Activated T-helper 17 cell treated with anti-CD3 and anti-CD28 coated beads, Interleukin-2, amount 50 U/mL, for 72 hours (primary cell): ENCODE data around the gene GBGT1. TPM values are rescaled to one million over a fixed set of nuclear protein-coding genes. Genes with fewer than 3 reads are reported as not detected.

Experiments used
- ATAC-seq: fragments of 150-1000 bp; cut with Tn5 transposase; replicated peaks from 2 replicates; pipeline ENCODE4 v1.10.0; 2021; ENCODE audit warnings: mild to moderate bottlenecking, moderate library complexity
- H3K27ac Mint-ChIP-seq: one replicate; pipeline ENCODE4 v1.8.0; 2022; ENCODE audit warnings: mixed read lengths
- H3K27me3 Mint-ChIP-seq: one replicate; pipeline ENCODE4 v1.8.0; 2022; ENCODE audit warnings: mixed read lengths
- H3K36me3 Mint-ChIP-seq: one replicate; pipeline ENCODE4 v1.8.0; 2022; ENCODE audit warnings: low read depth, mild to moderate bottlenecking, mixed read lengths
- H3K4me1 Mint-ChIP-seq: one replicate; pipeline ENCODE4 v1.8.0; 2022; ENCODE audit warnings: mixed read lengths
- H3K4me3 Mint-ChIP-seq: one replicate; pipeline ENCODE4 v1.8.0; 2022; ENCODE audit warnings: mild to moderate bottlenecking, mixed read lengths
- H3K9me3 Mint-ChIP-seq: one replicate; pipeline ENCODE4 v1.8.0; 2022; ENCODE audit warnings: mixed read lengths
- total RNA-seq, 2 donors: library from RNA; stranded (reverse); gene quantifications; one replicate each; pipeline ENCODE4 v1.2.3, GENCODE V29; 2022

GBGT1 gene
- total RNA-seq, 2 donors from 2014 or later, result 2.8 to 7.2 TPM

- H3K4me1 Mint-ChIP-seq, result peaks cover 40% of the 10 kb centered on the region
- ATAC-seq, result peak; percentile 45
- peaks cover 66% of the 10 kb centered on the region for H3K36me3 Mint-ChIP-seq
- no peaks in the 10 kb centered on the region for H3K9me3 Mint-ChIP-seq
- H3K4me3 Mint-ChIP-seq, result peak overlapping the region; percentile 92
- no peaks in the 10 kb centered on the region for H3K27me3 Mint-ChIP-seq
- peak overlapping the region; percentile 100 for H3K27ac Mint-ChIP-seq
Measured at GRCh38 chr9:133134388-133135145, 29.1 kb downstream of the GBGT1 start.

- peak overlapping the region; percentile 92 for H3K4me3 Mint-ChIP-seq
- peak; percentile 81 for ATAC-seq
- H3K36me3 Mint-ChIP-seq, result peaks cover 74% of the 10 kb centered on the region
- peak overlapping the region; percentile 100 for H3K27ac Mint-ChIP-seq
- H3K9me3 Mint-ChIP-seq, result no peaks in the 10 kb centered on the region
- H3K4me1 Mint-ChIP-seq, result peaks cover 40% of the 10 kb centered on the region
- H3K27me3 Mint-ChIP-seq, result no peaks in the 10 kb centered on the region
Measured at GRCh38 chr9:133133681-133134387, 29.9 kb downstream of the GBGT1 start.

GRCh38 chr9:133132174-133132573 is 31.5 kb downstream of the GBGT1 start:
- H3K36me3 Mint-ChIP-seq, result peaks cover 86% of the 10 kb centered on the region
- H3K4me3 Mint-ChIP-seq, result peak overlapping the region; percentile 92
- no peaks in the 10 kb centered on the region for H3K27me3 Mint-ChIP-seq
- peaks cover 45% of the 10 kb centered on the region for H3K4me1 Mint-ChIP-seq
- ATAC-seq, result no peak
- H3K9me3 Mint-ChIP-seq, result no peaks in the 10 kb centered on the region
- H3K27ac Mint-ChIP-seq, result peak overlapping the region; percentile 100

- H3K27ac Mint-ChIP-seq, result peak overlapping the region; percentile 100
- peaks cover 46% of the 10 kb centered on the region for H3K4me1 Mint-ChIP-seq
- no peak for ATAC-seq
- H3K9me3 Mint-ChIP-seq, result no peaks in the 10 kb centered on the region
- H3K36me3 Mint-ChIP-seq, result peaks cover 87% of the 10 kb centered on the region
- H3K4me3 Mint-ChIP-seq, result peak overlapping the region; percentile 92
- no peaks in the 10 kb centered on the region for H3K27me3 Mint-ChIP-seq
Measured at GRCh38 chr9:133131506-133131905, 32.2 kb downstream of the GBGT1 start.

GRCh38 chr9:133130685-133131244 is 32.9 kb downstream of the GBGT1 start:
- peak; percentile 11 for ATAC-seq
- peak overlapping the region; percentile 92 for H3K4me3 Mint-ChIP-seq
- peaks cover 43% of the 10 kb centered on the region for H3K4me1 Mint-ChIP-seq
- peaks cover 89% of the 10 kb centered on the region for H3K36me3 Mint-ChIP-seq
- no peaks in the 10 kb centered on the region for H3K27me3 Mint-ChIP-seq
- peak overlapping the region; percentile 100 for H3K27ac Mint-ChIP-seq
- no peaks in the 10 kb centered on the region for H3K9me3 Mint-ChIP-seq

GRCh38 chr9:133129001-133129795 is 34.5 kb downstream of the GBGT1 start:
- Mint-ChIP-seq H3K9me3 (no peaks in the 10 kb centered on the region), H3K4me1 (peaks cover 42% of the 10 kb centered on the region), H3K36me3 (peaks cover 89% of the 10 kb centered on the region), H3K27me3 (no peaks in the 10 kb centered on the region), H3K4me3 (peak overlapping the region; percentile 92), H3K27ac (peak overlapping the region; percentile 76)
- no peak for ATAC-seq

- ATAC-seq, result no peak
- peaks cover 83% of the 10 kb centered on the region for H3K36me3 Mint-ChIP-seq
- H3K9me3 Mint-ChIP-seq, result no peaks in the 10 kb centered on the region
- peak overlapping the region; percentile 90 for H3K27ac Mint-ChIP-seq
- peak overlapping the region; percentile 92 for H3K4me3 Mint-ChIP-seq
- H3K27me3 Mint-ChIP-seq, result no peaks in the 10 kb centered on the region
- H3K4me1 Mint-ChIP-seq, result peaks cover 39% of the 10 kb centered on the region
Measured at GRCh38 chr9:133128152-133128551, 35.6 kb downstream of the GBGT1 start.

- Mint-ChIP-seq H3K4me3 (peak overlapping the region; percentile 92), H3K27ac (peak overlapping the region; percentile 90), H3K36me3 (peaks cover 80% of the 10 kb centered on the region), H3K4me1 (peaks cover 39% of the 10 kb centered on the region), H3K9me3 (no peaks in the 10 kb centered on the region), H3K27me3 (no peaks in the 10 kb centered on the region)
- ATAC-seq, result peak; percentile 70
Measured at GRCh38 chr9:133127340-133127981, 36.3 kb downstream of the GBGT1 start.

- Mint-ChIP-seq H3K36me3 (peaks cover 74% of the 10 kb centered on the region), H3K4me3 (peak overlapping the region; percentile 92), H3K27me3 (no peaks in the 10 kb centered on the region), H3K27ac (peak overlapping the region; percentile 90), H3K4me1 (peaks cover 35% of the 10 kb centered on the region), H3K9me3 (no peaks in the 10 kb centered on the region)
- no peak for ATAC-seq
Measured at GRCh38 chr9:133126697-133127339, 36.9 kb downstream of the GBGT1 start.

GRCh38 chr9:133125941-133126696 is 37.6 kb downstream of the GBGT1 start:
- peak overlapping the region; percentile 92 for H3K4me3 Mint-ChIP-seq
- no peak for ATAC-seq

GRCh38 chr9:133124907-133125275 is 38.8 kb downstream of the GBGT1 start:
- H3K4me3 Mint-ChIP-seq, result peak overlapping the region; percentile 92
- no peak for ATAC-seq
- H3K36me3 Mint-ChIP-seq, result peaks cover 70% of the 10 kb centered on the region
- no peaks in the 10 kb centered on the region for H3K27me3 Mint-ChIP-seq
- peaks cover 27% of the 10 kb centered on the region for H3K4me1 Mint-ChIP-seq
- H3K9me3 Mint-ChIP-seq, result no peaks in the 10 kb centered on the region
- H3K27ac Mint-ChIP-seq, result no peak overlapping the region

More at GRCh38 chr9:133125941-133126696, 37.6 kb downstream of the GBGT1 start:
- Mint-ChIP-seq H3K4me1 (peaks cover 32% of the 10 kb centered on the region), H3K36me3 (peaks cover 73% of the 10 kb centered on the region), H3K27me3 (no peaks in the 10 kb centered on the region), H3K27ac (peak overlapping the region; percentile 90), H3K9me3 (no peaks in the 10 kb centered on the region)

GRCh38 chr9:133124123-133124906 is 39.4 kb downstream of the GBGT1 start:
- Mint-ChIP-seq H3K27me3 (no peaks in the 10 kb centered on the region), H3K27ac (peak overlapping the region; percentile 77), H3K9me3 (no peaks in the 10 kb centered on the region), H3K36me3 (peaks cover 67% of the 10 kb centered on the region), H3K4me1 (peaks cover 27% of the 10 kb centered on the region), H3K4me3 (peak overlapping the region; percentile 92)
- ATAC-seq, result no peak
